SU-DHL-6 (cell line): ENCODE results near the gene TCTN3.

Experiments used
- H2AFZ ChIP-seq: fragments of 200-600 bp; sonication (generic); 2 replicates; pipeline ENCODE4 v1.6.1; 2014; ENCODE audit warnings: low read depth, mild to moderate bottlenecking, moderate library complexity, mixed read lengths, antibody characterized with exemption, low read length; ENCODE audit not compliant: severe bottlenecking
- H3F3A ChIP-seq: fragments of 200-600 bp; shearing (Covaris generic); 2 replicates; pipeline ENCODE4 v1.6.0; 2016; ENCODE audit warnings: antibody characterized with exemption, mild to moderate bottlenecking; ENCODE audit not compliant: insufficient read depth
- H3K27ac ChIP-seq: fragments of 200-600 bp; sonication (generic); 2 replicates; pipeline ENCODE4 v1.5.1; 2016; ENCODE audit warnings: low read depth, mild to moderate bottlenecking, low read length, moderate library complexity, mixed read lengths
- H3K27me3 ChIP-seq: fragments of 200-600 bp; sonication (generic), shearing (Covaris generic); 2 replicates; pipeline ENCODE4 v1.6.0; 2014; ENCODE audit warnings: mild to moderate bottlenecking, low read length
- H3K36me3 ChIP-seq: fragments of 200-600 bp; sonication (generic); 2 replicates; pipeline ENCODE4 v1.6.1; 2014; ENCODE audit warnings: mild to moderate bottlenecking, low read length, mixed read lengths
- H3K4me2 ChIP-seq: fragments of 300-600, 200-600 bp; shearing (Covaris generic), sonication (generic); 2 replicates; pipeline ENCODE4 v1.6.0; 2014; ENCODE audit warnings: low read length, low read depth, mild to moderate bottlenecking; ENCODE audit not compliant: poor library complexity, severe bottlenecking
- H3K4me3 ChIP-seq: fragments of 200-600 bp; sonication (generic); 2 replicates; pipeline ENCODE4 v1.5.1; 2014; ENCODE audit warnings: antibody characterized with exemption, low read length, mild to moderate bottlenecking, mixed read lengths; ENCODE audit not compliant: insufficient read depth, poor library complexity, severe bottlenecking
- H3K79me2 ChIP-seq: fragments of 200-600 bp; sonication (generic); 2 replicates; pipeline ENCODE4 v1.6.1; 2014; ENCODE audit warnings: mild to moderate bottlenecking, low read length, moderate library complexity; ENCODE audit not compliant: insufficient read depth
- H3K9ac ChIP-seq: fragments of 200-600 bp; sonication (generic); 2 replicates; pipeline ENCODE4 v1.7.0; 2014; ENCODE audit warnings: mild to moderate bottlenecking, low read length
- H3K9me2 ChIP-seq: fragments of 200-600 bp; sonication (generic); replicated peaks from 2 replicates; pipeline ENCODE4 v1.6.1; 2014; ENCODE audit warnings: low read length; ENCODE audit not compliant: insufficient read depth
- H3K9me3 ChIP-seq: fragments of 200-600 bp; sonication (generic); 2 replicates; pipeline ENCODE4 v1.6.1; 2014; ENCODE audit warnings: low read length, mixed read lengths; ENCODE audit not compliant: insufficient read depth
- H4K20me1 ChIP-seq: fragments of 200-600 bp; sonication (generic); 2 replicates; pipeline ENCODE4 v1.6.1; 2014; ENCODE audit warnings: low read depth, mild to moderate bottlenecking, antibody characterized with exemption, low read length, moderate library complexity, mixed read lengths
- CTCF ChIP-seq: fragments of 200-600 bp; sonication (generic); IDR thresholded peaks from one replicate; pipeline ENCODE4 v1.5.1; 2017; ENCODE audit warnings: antibody characterized with exemption, mild to moderate bottlenecking, low read length, moderate library complexity; ENCODE audit not compliant: insufficient read depth, poor library complexity, severe bottlenecking
- EZH2phosphoT487 ChIP-seq: fragments of 200-600 bp; sonication (generic), shearing (Covaris generic); conservative IDR thresholded peaks from 2 replicates; pipeline ENCODE4 v1.6.1; 2018; ENCODE audit warnings: mild to moderate bottlenecking, antibody characterized with exemption, low read length, moderate library complexity, mixed read lengths

TCTN3 gene

GRCh38 chr10:95637911-95638310 is 55.8 kb downstream of the TCTN3 start:
- H3K4me2 ChIP-seq, result no peak overlapping the region
- no peaks in the 10 kb centered on the region for H3K9me2 ChIP-seq
- peaks cover 36% of the 10 kb centered on the region; the same call in 1 of the 2 replicates for H3K36me3 ChIP-seq
- no peak overlapping the region for H3K9ac ChIP-seq
- no peak for TF ChIP-seq EZH2phosphoT487
- no peak for TF ChIP-seq CTCF
- H3F3A ChIP-seq, result no peaks in the 10 kb centered on the region
- H4K20me1 ChIP-seq, result no peaks in the 10 kb centered on the region
- H3K4me3 ChIP-seq, result no peak overlapping the region
- no peak overlapping the region for H2AFZ ChIP-seq
- H3K79me2 ChIP-seq, result no peaks in the 10 kb centered on the region
- H3K27ac ChIP-seq, result no peak overlapping the region
- no peaks in the 10 kb centered on the region for H3K27me3 ChIP-seq
- no peaks in the 10 kb centered on the region for H3K9me3 ChIP-seq

- Histone ChIP-seq H3K4me2 (no peak overlapping the region), H2AFZ (no peak overlapping the region), H3K27me3 (no peaks in the 10 kb centered on the region), H3F3A (no peaks in the 10 kb centered on the region), H3K9me3 (no peaks in the 10 kb centered on the region), H3K36me3 (peaks cover 35% of the 10 kb centered on the region; the same call in 1 of the 2 replicates), H3K79me2 (no peaks in the 10 kb centered on the region), H3K9me2 (no peaks in the 10 kb centered on the region), H3K4me3 (no peak overlapping the region), H3K9ac (no peak overlapping the region), H4K20me1 (no peaks in the 10 kb centered on the region; the same call in 1 of the 2 replicates), H3K27ac (no peak overlapping the region)
- TF ChIP-seq EZH2phosphoT487, result no peak
- TF ChIP-seq CTCF, result no peak
These were observed 56.6 kb downstream of the TCTN3 start for GRCh38 chr10:95637140-95637539.

- Histone ChIP-seq H3K9ac (no peak overlapping the region), H3K9me3 (no peaks in the 10 kb centered on the region), H3K27me3 (no peaks in the 10 kb centered on the region), H3K36me3 (peaks cover 36% of the 10 kb centered on the region), H3K9me2 (no peaks in the 10 kb centered on the region), H2AFZ (no peak overlapping the region), H3K4me2 (no peak overlapping the region), H3F3A (no peaks in the 10 kb centered on the region), H3K79me2 (no peaks in the 10 kb centered on the region), H4K20me1 (no peaks in the 10 kb centered on the region; the same call in 1 of the 2 replicates), H3K27ac (no peak overlapping the region), H3K4me3 (no peak overlapping the region)
- TF ChIP-seq EZH2phosphoT487, result no peak
- no peak for TF ChIP-seq CTCF
These were observed 58.4 kb downstream of the TCTN3 start for GRCh38 chr10:95635319-95635733.
